T-helper 2 cell treated with Interferon-gamma antibody and Interleukin-4, amounts not matched to agents 100 ng/mL and 5 ng/mL, for 36 hours (primary cell): Measurements from ENCODE around the gene OR4M1. TPM values are rescaled to one million over a fixed set of nuclear protein-coding genes. Genes with fewer than 3 reads are reported as not detected.
"Not testable (repeated sequence)": the region's sequence is repeated elsewhere in the genome, so short reads cannot be mapped to it uniquely, and the experiment has no call there.

Source experiments
- intact Hi-C: fragments of 100-400 bp; cut with micrococcal nuclease; formaldehyde crosslinking; loops from one replicate; pipeline ENCODE4 v1.15.1; 2023
- total RNA-seq: library from RNA; stranded (reverse); gene quantifications from 2 replicates; pipeline ENCODE4 v1.2.3, GENCODE V29; 2022

Gene OR4M1, protein sequence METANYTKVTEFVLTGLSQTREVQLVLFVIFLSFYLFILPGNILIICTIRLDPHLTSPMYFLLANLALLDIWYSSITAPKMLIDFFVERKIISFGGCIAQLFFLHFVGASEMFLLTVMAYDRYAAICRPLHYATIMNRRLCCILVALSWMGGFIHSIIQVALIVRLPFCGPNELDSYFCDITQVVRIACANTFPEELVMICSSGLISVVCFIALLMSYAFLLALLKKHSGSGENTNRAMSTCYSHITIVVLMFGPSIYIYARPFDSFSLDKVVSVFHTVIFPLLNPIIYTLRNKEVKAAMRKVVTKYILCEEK
- total RNA-seq = not detected in 2 replicates

DNA sequence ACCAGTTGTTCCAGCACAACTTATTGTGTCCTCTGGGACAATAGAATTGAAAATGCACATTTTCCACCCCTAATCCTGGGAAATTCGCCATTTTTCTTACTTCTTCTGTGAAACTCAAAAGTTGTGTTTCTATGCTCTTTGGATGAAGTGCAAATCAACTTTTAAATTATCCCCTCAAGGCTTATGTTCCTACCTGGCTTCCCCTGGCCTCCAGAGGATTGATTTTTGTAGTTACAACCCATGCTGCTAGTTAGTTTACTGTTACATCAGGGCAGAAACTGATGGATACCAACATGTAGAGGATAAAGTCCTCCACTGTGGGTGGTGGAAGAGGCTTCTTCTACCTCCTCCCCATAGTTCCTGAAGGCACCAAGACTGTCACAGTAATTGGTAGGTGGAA lies at the start of gene OR4M1:
Gene OR4M1, plus strand, starts transcription at position 301 of the 400 bp plus-strand sequence. CDS start 6,819 bp downstream, outside the sequence.
- intact Hi-C loops = not testable (repeated sequence)

DNA sequence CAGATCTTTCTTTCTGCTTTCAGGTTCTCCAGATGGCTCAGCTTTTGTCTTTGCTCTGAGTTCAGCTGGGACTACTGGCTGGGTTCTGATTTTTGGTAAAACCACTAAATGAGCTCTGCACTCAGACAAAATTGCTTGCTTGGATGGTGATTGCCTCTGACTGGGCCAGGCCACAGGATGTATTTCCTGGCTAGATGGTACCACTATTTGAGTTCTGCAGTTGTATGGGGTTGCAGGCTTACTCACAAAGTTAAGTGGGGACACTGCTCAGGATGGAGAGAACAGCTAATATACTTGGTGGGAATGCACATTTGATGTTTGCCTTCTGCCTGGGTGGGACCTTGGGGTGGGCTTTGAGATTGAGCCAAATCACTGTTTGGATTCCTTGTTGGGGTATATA lies 43.9 kb upstream of the OR4M1 start:
- intact Hi-C loops = no loop called here

DNA sequence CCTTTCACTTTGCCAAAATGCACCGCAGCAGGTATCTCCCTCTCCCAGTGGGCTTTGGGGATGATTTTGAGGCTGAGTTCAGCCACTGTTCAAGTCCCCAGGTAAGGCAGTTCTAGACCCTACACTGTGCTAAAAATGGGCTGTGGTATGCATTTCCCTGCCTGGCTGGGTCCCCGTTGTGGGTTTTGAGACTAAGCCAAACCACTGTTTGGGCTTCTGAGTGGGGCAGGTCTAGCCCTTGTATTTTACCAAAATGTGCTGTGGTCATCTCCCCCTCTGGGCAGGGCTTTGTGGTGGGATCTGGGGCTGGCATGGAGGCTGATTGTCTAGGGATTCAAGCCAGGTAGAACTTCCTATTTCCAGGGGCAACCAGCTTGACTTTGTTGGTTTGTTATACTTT lies 43.5 kb upstream of the OR4M1 start:
- intact Hi-C loops = no loop called here

DNA sequence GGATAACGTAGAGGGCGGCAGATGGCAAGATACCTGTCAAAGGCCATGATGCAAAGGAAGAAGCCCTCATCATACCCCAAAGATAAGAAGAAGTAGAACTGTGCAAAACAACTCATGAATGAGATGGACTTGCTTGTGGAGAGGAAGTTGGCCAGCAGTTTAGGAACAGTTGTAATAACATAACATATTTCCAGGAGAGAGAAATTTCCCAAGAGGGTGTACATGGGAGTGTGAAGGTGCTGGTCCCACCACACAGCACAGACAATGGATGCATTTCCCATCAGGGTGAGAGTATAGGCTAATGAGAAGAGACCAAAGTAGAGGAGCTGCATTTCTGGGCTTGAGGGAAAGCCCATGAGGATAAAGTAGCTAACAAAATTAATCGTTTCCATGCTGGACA lies 39.4 kb upstream of the OR4M1 start:
- intact Hi-C loops = not testable (repeated sequence)

DNA sequence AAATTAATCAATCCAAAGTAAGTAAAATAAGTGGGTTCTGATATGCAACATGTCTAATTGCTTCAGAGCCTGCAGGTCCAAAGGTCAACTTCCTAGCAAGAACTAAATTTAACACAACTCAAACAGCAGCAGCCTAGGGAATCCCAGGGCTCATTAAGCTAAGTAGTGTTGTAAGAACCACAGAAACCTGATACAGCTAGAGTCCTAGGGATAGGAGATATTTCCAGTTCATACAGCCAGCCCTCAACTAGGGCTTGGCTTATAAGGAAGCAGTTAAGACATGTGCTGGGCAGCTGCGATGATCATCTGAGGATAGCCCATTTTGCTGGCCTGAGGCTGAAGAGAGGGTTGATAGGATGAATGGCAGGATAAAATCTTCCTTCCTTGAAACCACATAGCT lies 30.0 kb upstream of the OR4M1 start, which contains the start of gene OR4Q3:
Gene OR4Q3, plus strand, starts transcription at position 316 of the 400 bp plus-strand sequence.
- intact Hi-C loops = no loop called here

DNA sequence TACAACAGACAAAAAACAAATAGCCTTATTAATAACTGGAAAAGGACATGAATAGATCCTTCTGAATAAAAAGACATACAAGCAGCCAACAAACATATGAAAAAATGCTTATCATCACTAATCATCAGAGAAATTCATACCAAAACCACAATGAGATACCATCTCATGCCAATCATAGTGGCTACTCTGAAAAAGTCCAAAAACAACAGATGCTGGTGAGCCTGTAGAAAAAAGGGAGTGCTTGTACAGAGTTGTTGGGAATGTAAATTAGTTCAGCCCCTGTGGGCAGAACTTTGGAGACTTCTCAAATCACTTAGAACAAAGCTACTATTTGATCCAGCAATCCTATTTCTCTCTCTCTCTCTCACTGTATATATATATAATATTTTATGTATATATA lies 21.0 kb upstream of the OR4M1 start:
- intact Hi-C loops = not testable (repeated sequence)

DNA sequence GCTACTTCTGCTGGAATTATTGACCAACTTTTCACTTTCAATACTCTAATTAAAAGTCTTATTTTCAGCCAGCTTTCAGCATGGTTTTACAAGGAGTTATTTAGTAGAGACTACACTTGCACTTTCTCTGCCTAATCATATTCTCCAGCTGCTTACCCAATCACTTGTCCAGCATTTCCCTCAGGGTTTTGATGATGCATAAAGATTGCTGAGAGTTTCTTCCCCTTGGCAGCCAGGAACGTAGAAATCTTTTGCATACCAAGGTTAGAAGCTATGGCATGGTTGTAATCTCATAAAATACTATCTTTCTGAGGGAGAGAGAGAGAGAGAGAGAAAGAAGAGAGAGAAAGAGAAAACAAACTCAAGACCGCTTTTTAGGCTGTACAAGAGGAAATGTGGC lies 19.1 kb upstream of the OR4M1 start:
- intact Hi-C loops = no loop called here

DNA sequence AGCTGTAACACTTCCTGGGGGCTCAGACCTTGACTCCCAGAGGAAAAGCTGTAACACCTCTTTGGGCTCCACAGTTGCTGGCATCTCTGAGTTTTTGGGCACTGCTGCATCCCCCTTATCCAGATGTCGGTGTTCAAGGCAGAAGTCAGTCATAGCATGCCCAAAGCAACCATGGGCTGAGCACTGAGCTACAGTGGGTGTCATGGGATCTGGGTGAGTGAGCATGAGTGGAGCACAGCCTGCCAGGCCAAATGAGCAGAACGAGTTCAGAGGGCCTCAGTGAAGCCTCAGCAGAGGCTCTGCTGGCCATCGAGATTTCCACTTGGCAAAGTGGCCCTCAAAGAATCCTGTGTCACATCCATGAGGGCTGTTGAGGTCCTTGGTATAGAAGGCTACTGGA lies 1.8 kb upstream of the OR4M1 start:
- intact Hi-C loops = not testable (repeated sequence)

DNA sequence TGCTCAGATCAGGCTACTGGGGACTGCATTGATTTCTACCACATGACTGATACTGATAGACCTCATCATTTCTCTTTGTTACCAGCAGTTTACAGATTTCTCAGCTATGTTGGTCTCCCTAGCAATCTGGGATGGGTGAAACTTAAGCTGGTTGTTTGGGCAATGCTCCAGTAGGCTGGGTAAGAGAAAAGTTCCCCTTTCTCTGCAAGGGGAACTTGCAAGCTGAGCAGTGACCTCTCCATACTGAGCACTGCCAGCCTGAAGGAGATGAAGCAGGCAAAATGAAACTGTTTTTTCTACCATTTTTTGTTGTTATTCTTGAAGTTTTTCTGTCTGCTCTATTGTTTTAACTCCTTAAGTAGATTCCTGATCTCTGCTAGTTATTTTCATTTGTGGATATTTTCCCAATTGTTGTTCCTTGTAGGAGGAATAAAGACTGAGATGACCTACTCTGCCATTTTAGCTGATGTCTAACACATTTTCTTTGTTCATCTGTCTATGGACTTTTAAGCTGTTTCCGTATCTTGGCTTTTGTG lies 1.3 kb upstream of the OR4M1 start:
- intact Hi-C loops = no loop called here

DNA sequence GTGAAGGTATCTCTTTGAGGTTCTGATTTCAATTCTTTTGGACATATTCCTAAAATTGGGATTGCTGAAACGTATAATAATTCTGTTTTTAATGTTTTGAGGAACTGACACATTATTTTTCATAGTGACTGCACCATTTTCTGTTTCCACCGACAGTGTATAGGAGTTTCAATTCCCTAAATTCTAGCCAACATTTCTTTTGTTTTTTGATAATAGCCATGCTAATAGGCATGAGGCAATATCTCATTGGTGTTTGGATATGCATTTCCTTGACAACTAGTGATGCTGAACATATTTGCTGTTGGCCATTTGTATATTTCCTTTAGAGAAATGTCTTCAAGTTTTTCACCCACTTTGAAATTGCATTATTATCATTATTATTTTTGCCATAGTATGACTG lies 850 bp upstream of the OR4M1 start:
- intact Hi-C loops = not testable (repeated sequence)

DNA sequence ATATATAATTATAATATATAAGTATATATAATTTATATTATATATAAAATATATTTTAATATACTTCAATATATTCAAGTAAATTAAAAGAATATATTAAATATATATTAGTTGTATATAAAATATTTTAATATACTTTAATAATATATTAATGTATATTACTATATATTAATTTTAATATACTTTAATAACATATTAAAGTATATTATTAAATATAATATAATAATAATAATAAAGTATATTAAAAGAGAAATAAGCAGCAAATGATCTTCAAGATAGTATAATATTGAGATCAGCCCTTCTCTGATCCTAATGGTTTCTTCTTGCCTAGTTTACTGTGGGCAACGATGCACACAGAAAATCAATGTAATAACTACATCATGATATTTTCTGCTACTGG lies 2.3 kb downstream of the OR4M1 start:
- intact Hi-C loops = no loop called here

DNA sequence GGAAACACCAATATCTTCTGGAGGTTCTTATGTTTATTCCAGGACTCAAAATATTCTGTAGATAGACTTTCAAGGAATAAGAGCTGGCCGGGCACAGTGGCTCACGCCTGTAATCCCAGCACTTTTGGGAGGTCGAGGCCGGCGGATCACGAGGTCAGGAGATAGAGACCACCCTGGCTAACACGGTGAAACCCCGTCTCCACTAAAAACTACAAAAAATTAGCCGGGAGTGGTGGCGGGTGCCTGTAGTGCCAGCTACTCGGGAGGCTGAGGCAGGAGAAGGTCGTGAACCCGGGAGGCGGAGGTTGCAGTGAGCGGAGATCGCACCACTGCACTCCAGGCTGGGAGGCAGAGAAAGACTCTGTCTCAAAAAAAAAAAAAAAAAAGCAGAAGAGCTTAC lies 12.5 kb downstream of the OR4M1 start:
- intact Hi-C loops = not testable (repeated sequence)

DNA sequence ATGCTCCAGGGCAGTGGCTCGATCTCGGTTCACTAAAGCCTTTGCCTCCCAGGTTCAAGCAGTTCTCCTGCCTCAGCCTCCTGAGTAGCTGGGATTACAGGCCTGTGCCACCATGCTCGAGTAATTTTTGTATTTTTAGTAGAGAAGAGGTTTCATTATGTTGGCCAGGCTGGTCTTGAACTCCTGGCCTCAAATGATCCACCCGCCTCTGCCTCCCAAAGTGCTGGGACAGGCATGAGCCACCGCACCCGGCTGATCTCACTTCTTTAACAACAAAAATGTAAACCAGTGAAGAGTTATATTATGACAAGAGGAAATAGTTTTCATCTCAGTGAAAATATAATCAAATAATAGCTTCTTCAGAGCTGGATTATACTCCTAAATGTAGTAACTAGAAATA lies 14.0 kb downstream of the OR4M1 start:
- intact Hi-C loops = not testable (repeated sequence)

DNA sequence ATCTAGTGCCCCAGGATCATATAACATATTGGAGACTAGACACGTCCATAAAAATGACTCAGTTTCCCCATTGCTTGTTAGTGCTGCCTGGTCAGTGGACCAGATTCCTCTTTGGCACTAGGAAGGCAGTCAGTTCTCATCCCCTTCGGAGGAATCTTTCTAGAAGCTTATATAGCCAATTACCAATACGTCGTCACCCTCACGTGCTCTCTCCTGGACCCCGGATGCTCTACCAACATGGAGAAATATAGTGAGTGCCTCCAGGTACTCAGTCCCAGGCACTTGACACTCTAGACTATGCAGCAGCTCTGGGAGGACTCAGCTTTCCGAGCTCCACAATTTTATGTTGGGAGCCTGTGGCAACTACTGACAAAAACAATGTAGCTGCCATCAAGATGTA lies 14.8 kb downstream of the OR4M1 start:
- intact Hi-C loops = not testable (repeated sequence)

DNA sequence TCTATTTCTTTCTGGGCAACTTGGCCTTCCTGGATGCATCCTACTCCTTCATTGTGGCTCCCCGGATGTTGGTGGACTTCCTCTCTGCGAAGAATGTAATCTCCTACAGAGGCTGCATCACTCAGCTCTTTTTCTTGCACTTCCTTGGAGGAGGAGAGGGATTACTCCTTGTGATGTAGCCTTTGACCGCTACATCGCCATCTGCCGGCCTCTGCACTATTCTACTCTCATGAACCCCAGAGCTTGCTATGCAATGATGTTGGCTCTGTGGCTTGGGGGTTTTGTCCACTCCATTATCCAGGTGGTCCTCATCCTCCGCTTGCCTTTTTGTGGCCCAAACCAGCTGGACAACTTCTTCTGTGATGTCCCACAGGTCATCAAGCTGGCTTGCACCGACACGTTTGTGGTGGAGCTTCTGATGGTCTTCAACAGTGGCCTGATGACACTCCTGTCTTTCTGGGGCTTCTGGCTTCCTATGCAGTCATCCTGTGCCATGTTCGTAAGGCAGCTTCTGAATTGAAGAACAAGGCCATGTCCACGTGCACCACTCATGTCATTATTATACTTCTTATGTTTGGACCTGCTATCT lies 23.3 kb downstream of the OR4M1 start:
- intact Hi-C loops = not testable (repeated sequence)

DNA sequence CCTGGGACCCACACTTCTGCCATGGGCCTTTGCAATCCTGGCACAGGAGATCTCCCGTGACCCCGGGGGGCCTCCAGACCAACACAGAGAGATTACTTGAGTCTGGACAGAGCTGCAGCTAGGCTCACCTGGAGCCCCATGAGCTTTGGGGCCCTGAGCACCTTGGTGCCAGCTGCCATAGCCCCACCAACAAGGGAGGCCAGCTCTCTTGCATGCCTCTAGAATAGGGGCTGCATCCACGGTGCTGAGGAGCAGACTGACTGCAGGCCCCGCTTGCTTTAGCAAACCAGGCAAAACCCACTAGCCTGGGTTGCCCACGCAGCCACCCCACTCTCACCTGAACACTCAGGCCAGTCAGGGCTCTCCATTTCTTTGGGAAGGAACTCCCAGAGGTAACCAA lies 26.6 kb downstream of the OR4M1 start:
- intact Hi-C loops = no loop called here

DNA sequence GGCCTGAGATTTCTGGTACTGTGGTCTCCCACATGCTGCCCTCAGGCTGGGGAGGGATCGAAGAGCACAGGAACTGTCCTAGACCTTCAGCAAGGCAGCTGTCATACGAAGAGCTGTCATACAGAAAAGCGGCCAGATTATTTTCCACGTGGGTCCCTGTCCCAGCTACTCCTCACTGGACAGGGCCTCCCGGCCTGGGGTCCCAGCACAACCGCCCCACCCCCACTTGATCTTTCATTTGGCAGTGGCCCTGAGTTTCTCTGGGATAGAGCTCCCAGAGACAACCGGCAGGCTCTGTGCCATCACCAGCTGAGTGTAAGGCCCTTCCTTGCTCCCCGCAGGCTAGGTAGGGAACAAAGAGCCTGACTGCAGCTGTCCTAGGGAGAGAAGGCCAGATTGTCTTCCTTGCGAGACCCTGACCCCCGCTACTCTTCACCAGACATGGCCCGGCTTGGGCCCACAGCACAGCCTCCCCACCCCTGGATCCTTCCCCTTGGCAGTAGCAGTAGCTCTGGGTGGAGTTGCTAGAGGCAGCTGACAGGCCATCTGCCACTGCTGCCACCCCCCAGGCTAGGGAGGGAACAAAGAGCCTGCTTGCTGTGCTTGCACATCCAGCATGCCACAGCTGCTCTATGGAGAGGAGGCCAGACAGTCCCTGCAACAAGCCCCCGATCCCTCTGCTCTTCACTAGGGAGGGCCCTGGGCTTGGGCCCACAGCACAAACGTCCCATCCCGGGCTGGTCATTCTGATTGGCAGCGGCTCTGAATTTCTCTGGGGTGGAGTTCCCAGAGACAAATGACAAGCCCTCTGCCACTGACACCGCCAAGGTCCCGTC lies 27.2 kb downstream of the OR4M1 start:
- intact Hi-C loops = no loop called here

DNA sequence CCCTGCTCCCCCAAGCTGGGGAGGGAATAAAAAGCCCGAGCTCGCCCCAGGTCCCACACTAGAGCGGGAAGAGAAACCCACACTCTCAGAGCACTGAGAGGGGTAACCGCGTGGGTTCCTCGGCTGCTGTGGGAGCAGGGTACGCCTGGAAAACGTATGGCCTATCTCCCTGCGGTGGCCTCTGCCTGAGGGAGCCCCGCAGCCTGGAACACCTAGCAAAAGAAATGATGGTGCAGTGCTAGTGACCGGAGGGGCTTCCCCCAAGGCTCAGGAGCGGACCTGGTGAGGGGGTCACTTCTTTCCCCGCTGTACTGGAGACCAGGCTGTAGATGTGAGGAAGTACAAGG lies 27.8 kb downstream of the OR4M1 start:
- intact Hi-C loops = no loop called here

DNA sequence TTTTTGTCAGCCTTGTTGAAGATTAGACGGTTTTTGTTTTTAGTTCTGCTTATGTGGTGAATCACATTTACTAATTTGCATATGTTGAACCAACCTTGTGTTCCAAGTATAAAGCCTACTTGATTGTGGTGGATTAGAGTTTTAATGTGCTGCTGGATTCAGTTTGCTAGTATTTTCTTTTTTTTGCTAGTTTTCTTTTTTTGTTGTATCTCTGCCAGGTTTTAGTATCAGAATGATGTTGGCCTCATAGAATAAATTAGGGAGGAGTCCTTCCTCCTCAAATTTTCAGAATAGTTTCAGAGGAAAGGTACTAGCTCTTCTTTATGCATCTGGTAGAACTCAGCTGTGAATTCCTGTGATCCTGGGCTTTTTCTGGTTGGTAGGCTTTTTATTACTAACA lies 30.2 kb downstream of the OR4M1 start, which contains the start of gene OR4N2:
Gene OR4N2, plus strand, starts transcription at position 301 of the 400 bp plus-strand sequence. CDS start 23,679 bp downstream, outside the sequence.
- intact Hi-C loops = not testable (repeated sequence)

DNA sequence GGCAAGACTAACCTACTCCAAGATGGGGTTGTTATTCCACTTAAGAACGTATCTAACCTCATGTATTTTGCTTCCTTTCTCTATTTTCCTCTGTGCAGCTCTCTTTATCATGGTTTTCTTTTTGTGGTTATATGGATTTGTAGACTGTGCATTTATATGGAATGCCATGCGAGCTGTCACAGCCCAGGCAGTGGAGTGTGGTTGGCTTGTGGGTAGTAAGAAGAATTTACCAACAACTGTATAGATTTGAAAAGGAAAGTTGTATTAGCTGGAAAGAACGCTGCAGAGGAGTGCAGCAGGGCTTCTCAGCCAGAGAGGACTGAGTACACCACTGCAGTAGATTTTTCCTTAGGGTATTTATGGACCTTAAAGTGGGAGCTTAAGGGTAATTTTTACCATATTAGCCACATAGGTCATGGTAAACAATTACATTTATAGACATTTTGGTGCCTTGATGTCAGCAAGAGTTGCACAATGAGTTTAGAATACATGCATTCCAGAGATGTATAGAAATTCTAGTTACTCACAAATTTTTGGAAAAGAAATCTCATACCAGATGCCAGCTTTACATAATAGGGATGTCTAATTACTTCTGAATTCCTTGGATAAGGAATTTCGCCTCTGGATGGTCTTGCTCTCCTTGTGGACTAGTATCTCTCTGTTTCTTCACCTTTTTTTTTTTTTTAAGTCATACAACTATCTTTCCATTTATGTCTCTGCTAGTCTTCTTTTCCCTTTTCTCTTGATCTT lies 40.0 kb downstream of the OR4M1 start:
- intact Hi-C loops = not testable (repeated sequence)

DNA sequence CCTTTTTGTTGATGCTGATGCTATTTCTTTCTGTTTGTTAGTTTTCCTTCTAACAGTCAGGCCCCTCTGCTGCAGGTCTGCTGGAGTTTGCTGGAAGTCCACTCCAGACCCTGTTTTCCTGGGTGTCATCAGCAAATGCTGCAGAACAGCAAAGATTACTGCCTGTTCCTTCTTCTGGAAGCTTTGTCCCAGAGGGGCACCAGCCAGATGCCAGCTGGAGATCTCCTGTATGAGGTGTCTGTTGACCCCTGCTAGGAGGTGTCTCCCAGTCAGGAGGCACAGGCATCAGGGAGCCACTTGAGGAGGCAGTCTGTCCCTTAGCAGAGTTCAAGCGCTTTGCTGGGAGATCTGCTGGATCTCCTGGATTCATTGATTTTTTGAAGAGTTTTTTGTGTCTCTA lies 46.6 kb downstream of the OR4M1 start:
- intact Hi-C loops = not testable (repeated sequence)
